Measurements from ENCODE around the gene MPND.

- TF ChIP-seq POLR2A (IDR thresholded peaks at IDR 0.05) (no peak), CTCF (IDR thresholded peaks at IDR 0.05) (no peak)
These were observed 4.2 kb downstream of the MPND start for GRCh38 chr19:4347521-4347920.
